HCT116 (cell line): ENCODE results near the gene SPTLC3. TPM values are rescaled to one million over a fixed set of nuclear protein-coding genes. Genes with fewer than 3 reads are reported as not detected.

Experiments
- ATAC-seq: fragments of 200-7000 bp; cut with Tn5 transposase; 2 replicates; pipeline ENCODE4 v1.9.1; 2020; ENCODE audit warnings: mild to moderate bottlenecking, moderate library complexity
- BruUV-seq: library from RNA; stranded (reverse); fragments of 400-500 nt; replicated peaks from 2 replicates; lab custom pipeline; 2021; lab: Mats Ljungman, UMichigan
- CTCF ChIA-PET: fragments of 300-600 bp; sonication (Branson Sonifier 250); formaldehyde crosslinking; loops from one replicate; lab custom pipeline; 2021; ENCODE audit warnings: antibody characterized with exemption; lab: Charles Lee
- POLR2A ChIA-PET: fragments of 300-600, 350-600 bp; sonication (Branson Sonifier 250); formaldehyde crosslinking; loops from one replicate; lab custom pipeline; 2021; ENCODE audit warnings: antibody characterized with exemption; lab: Charles Lee
- RAD21 ChIA-PET, 2 experiments: fragments of 300-600 bp; sonication (Branson Sonifier 250); formaldehyde crosslinking; loops; one replicate each; lab custom pipeline; 2023; ENCODE audit warnings: low total read pairs in 2 of 2; ENCODE audit not compliant: uncharacterized antibody in 2 of 2, unreplicated experiment in 2 of 2, low non-redundant PET in 1 of 2; lab: Charles Lee
- DNase-seq: peaks from one replicate; pipeline ENCODE4 v3.0.0-alpha.2; 2010; ENCODE audit warnings: low read depth, low spot score
- H2AFZ ChIP-seq: fragments of 200-600 bp; shearing (Covaris generic), sonication (generic); 2 replicates; pipeline ENCODE4 v1.6.1; 2017; ENCODE audit warnings: low read depth, mixed run types, mixed read lengths, antibody characterized with exemption, low read length; ENCODE audit not compliant: poor library complexity, severe bottlenecking
- H3K27ac ChIP-seq: 2 replicates; pipeline ENCODE4 v1.5.1; 2012; ENCODE audit warnings: low read depth, low read length
- H3K27me3 ChIP-seq: fragments of 200-600 bp; sonication (generic); 2 replicates; pipeline ENCODE4 v1.6.1; 2016; ENCODE audit warnings: mixed run types, low read length, mixed read lengths; ENCODE audit not compliant: insufficient read depth
- H3K36me3 ChIP-seq, 2 experiments: fragments of 200-500 bp in 1 of 2; fragments of 200-600 bp in 1 of 2; sonication (Bioruptor generic) in 1 of 2; sonication (generic) in 1 of 2; 2 replicates each; pipeline versions ENCODE4 v1.5.1 to v1.6.1; 2014 to 2016; ENCODE audit warnings: low read length in 2 of 2, inconsistent platforms in 1 of 2, mixed read lengths in 1 of 2, mixed run types in 1 of 2; ENCODE audit not compliant: insufficient read depth in 2 of 2, control insufficient read depth in 1 of 2
- H3K4me1 ChIP-seq, 2 experiments: fragments of 200-600 bp in 1 of 2; sonication (generic) in 1 of 2; 2 replicates each; pipeline versions ENCODE4 v1.5.1 to v1.6.1; 2012 to 2017; ENCODE audit warnings: low read length in 2 of 2, inconsistent platforms in 1 of 2, mild to moderate bottlenecking in 1 of 2, mixed read lengths in 1 of 2, mixed run types in 1 of 2, moderate library complexity in 1 of 2; ENCODE audit not compliant: insufficient read depth in 2 of 2, control insufficient read depth in 1 of 2
- H3K4me2 ChIP-seq: fragments of 200-600 bp; sonication (generic); 2 replicates; pipeline ENCODE4 v1.6.1; 2017; ENCODE audit warnings: mixed run types, low read length, mixed read lengths
- H3K4me3 ChIP-seq, 2 experiments: fragments of 200-600 bp in 1 of 2; sonication (generic) in 1 of 2; replicated peaks in 1 of 2; 2 replicates each; pipeline ENCODE4 v1.5.1; 2011 to 2016; ENCODE audit warnings: low read length in 2 of 2, control low read depth in 1 of 2, low read depth in 1 of 2, mild to moderate bottlenecking in 1 of 2, mixed read lengths in 1 of 2, mixed run types in 1 of 2
- H3K79me2 ChIP-seq: fragments of 200-600 bp; sonication (generic); 2 replicates; pipeline ENCODE4 v1.6.1; 2017; ENCODE audit warnings: mild to moderate bottlenecking, mixed run types, low read length, moderate library complexity, mixed read lengths; ENCODE audit not compliant: insufficient read depth
- H3K9ac ChIP-seq: fragments of 200-600 bp; sonication (generic); 2 replicates; pipeline ENCODE4 v1.6.1; 2016; ENCODE audit warnings: low read length, mixed read lengths
- H3K9me2 ChIP-seq: fragments of 200-600 bp; sonication (generic), shearing (Covaris generic); 2 replicates; pipeline ENCODE4 v1.6.1; 2017; ENCODE audit warnings: mixed run types, mild to moderate bottlenecking, moderate library complexity; ENCODE audit not compliant: insufficient read depth
- H3K9me3 ChIP-seq, 2 experiments: fragments of 200-500 bp in 1 of 2; fragments of 200-600 bp in 1 of 2; sonication (Bioruptor generic) in 1 of 2; sonication (generic) in 1 of 2; 2 replicates each; pipeline ENCODE4 v1.6.1; 2014 to 2017; ENCODE audit warnings: low read length in 2 of 2, mixed read lengths in 2 of 2, inconsistent platforms in 1 of 2, low read depth in 1 of 2, mild to moderate bottlenecking in 1 of 2, mixed run types in 1 of 2, moderate library complexity in 1 of 2; ENCODE audit not compliant: control insufficient read depth in 1 of 2, insufficient read depth in 1 of 2
- H4K20me1 ChIP-seq: fragments of 200-600 bp; sonication (generic), shearing (Covaris generic); 2 replicates; pipeline ENCODE4 v1.6.1; 2017; ENCODE audit warnings: mixed run types, mild to moderate bottlenecking, moderate library complexity; ENCODE audit not compliant: insufficient read depth
- EGR1 ChIP-seq: IDR thresholded peaks from 2 replicates; pipeline ENCODE4 v1.6.1; 2012; ENCODE audit warnings: low read depth
- EZH2 ChIP-seq: fragments of 200-600 bp; sonication (generic); IDR thresholded peaks from 2 replicates; pipeline ENCODE4 v1.6.1; 2017; ENCODE audit warnings: antibody characterized with exemption, mixed run types
- EZH2phosphoT487 ChIP-seq: fragments of 200-600 bp; IDR thresholded peaks from 2 replicates; pipeline ENCODE4 v1.6.1; 2018; ENCODE audit warnings: antibody characterized with exemption, borderline replicate concordance
- FOSL1 ChIP-seq: IDR thresholded peaks from 2 replicates; pipeline ENCODE4 v1.6.1; 2012; ENCODE audit warnings: low read depth
- POLR2A ChIP-seq: IDR thresholded peaks from 2 replicates; pipeline ENCODE4 v1.7.0; 2011; ENCODE audit warnings: borderline replicate concordance; ENCODE audit not compliant: insufficient read depth, insufficient read length; ENCODE audit errors: extremely low read depth
- POLR2AphosphoS5 ChIP-seq: IDR thresholded peaks from 2 replicates; pipeline ENCODE4 v1.6.1; 2011; ENCODE audit warnings: mild to moderate bottlenecking, low read depth, low read length, moderate library complexity
- RAD21 ChIP-seq: IDR thresholded peaks from 2 replicates; pipeline ENCODE4 v1.6.1; 2012; ENCODE audit warnings: low read depth, mild to moderate bottlenecking
- SIN3A ChIP-seq: IDR thresholded peaks from 2 replicates; pipeline ENCODE4 v1.6.1; 2012; ENCODE audit warnings: low read depth
- SP1 ChIP-seq: IDR thresholded peaks from 2 replicates; pipeline ENCODE4 v1.6.1; 2012; ENCODE audit warnings: low read depth
- SRF ChIP-seq: IDR thresholded peaks from 2 replicates; pipeline ENCODE4 v1.6.1; 2012; ENCODE audit warnings: low read depth
- ZNF274 ChIP-seq: fragments of 200-500 bp; sonication (Bioruptor generic); IDR thresholded peaks from 2 replicates; pipeline ENCODE4 v1.6.1; 2014; ENCODE audit warnings: mild to moderate bottlenecking, low read depth, low read length, inconsistent platforms
- intact Hi-C: fragments of 100-400 bp; cut with micrococcal nuclease; formaldehyde crosslinking; loops from 2 replicates; pipeline ENCODE4 v1.10.0; 2022
- total RNA-seq: library from RNA; stranded (reverse); gene quantifications from one replicate; pipeline ENCODE4 v1.2.1, GENCODE V29; 2021; ENCODE audit not compliant: unreplicated experiment
- TF ChIP-seq, protein P1 (sequence below): IDR thresholded peaks from 2 replicates; pipeline ENCODE4 v1.6.1; 2012; ENCODE audit warnings: low read depth
- TF ChIP-seq, protein P2 (sequence below): IDR thresholded peaks from 2 replicates; pipeline ENCODE4 v1.6.1; 2012
- TF ChIP-seq, protein P3 (sequence below), 3 experiments: fragments of 200-600 bp in 1 of 3; sonication (generic) in 1 of 3; IDR thresholded peaks in 2 of 3; conservative IDR thresholded peaks in 1 of 3; 2 replicates each; pipeline ENCODE4 v1.5.1; 2012 to 2017; ENCODE audit warnings: low read depth in 2 of 3, low read length in 2 of 3, antibody characterized with exemption in 1 of 3, borderline replicate concordance in 1 of 3, control low read depth in 1 of 3, mild to moderate bottlenecking in 1 of 3, mixed read lengths in 1 of 3, mixed run types in 1 of 3, moderate library complexity in 1 of 3; ENCODE audit not compliant: insufficient read depth in 1 of 3
- TF ChIP-seq, protein P4 (sequence below): IDR thresholded peaks from 2 replicates; pipeline ENCODE4 v1.6.1; 2012

The SPTLC3 gene
- total RNA-seq, 1 experiment from 2014 or later: not detected

DNA sequence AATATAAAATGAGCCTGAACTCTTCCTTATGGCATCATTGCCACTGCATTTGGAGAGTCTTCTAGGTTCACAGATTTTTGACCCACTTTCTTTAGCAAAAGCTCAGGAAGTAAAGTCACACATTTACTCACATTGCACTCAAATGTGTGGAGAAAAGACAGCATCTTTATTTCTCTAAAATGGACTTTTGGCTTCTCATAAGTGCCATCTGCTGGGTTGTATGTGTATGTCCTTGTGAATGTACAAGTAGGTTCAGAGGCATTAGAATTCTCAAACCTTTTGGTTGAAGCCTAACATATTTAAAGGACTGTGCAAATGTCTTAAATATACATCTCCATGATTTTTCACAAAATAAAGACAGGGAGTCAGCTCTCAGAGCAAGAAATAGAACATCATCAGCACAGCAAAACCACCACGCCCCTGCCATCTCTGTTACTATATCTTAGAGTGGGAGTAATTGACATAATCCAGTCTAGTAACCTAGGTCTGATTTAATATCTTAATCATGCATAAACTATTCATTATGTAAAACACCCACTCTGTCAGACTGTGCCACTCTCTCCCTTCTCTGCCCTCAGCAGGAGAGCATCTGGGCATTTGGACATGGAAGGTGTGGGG lies 42.2 kb upstream of the SPTLC3 start:
- Histone ChIP-seq H3K79me2 (no peaks in the 10 kb centered on the region), H3K4me1 (no peaks in the 10 kb centered on the region), H3K4me2 (no peak overlapping the region), H3K4me3 (no peak overlapping the region), H3K9me2 (no peaks in the 10 kb centered on the region), H4K20me1 (no peaks in the 10 kb centered on the region), H3K9ac (no peak overlapping the region), H3K9me3 (no peaks in the 10 kb centered on the region), H3K27me3 (no peaks in the 10 kb centered on the region), H2AFZ (no peak overlapping the region), H3K36me3 (no peaks in the 10 kb centered on the region), H3K27ac (no peak overlapping the region)
- RAD21 ChIA-PET: no interaction called here
- intact Hi-C loops: loop anchor here (1.0 kb wide), 1 partner anchor 41 kb away; no protein-coding TSS in a partner anchor
- no peak for TF ChIP-seq ZNF274
- TF ChIP-seq, protein P1, sequence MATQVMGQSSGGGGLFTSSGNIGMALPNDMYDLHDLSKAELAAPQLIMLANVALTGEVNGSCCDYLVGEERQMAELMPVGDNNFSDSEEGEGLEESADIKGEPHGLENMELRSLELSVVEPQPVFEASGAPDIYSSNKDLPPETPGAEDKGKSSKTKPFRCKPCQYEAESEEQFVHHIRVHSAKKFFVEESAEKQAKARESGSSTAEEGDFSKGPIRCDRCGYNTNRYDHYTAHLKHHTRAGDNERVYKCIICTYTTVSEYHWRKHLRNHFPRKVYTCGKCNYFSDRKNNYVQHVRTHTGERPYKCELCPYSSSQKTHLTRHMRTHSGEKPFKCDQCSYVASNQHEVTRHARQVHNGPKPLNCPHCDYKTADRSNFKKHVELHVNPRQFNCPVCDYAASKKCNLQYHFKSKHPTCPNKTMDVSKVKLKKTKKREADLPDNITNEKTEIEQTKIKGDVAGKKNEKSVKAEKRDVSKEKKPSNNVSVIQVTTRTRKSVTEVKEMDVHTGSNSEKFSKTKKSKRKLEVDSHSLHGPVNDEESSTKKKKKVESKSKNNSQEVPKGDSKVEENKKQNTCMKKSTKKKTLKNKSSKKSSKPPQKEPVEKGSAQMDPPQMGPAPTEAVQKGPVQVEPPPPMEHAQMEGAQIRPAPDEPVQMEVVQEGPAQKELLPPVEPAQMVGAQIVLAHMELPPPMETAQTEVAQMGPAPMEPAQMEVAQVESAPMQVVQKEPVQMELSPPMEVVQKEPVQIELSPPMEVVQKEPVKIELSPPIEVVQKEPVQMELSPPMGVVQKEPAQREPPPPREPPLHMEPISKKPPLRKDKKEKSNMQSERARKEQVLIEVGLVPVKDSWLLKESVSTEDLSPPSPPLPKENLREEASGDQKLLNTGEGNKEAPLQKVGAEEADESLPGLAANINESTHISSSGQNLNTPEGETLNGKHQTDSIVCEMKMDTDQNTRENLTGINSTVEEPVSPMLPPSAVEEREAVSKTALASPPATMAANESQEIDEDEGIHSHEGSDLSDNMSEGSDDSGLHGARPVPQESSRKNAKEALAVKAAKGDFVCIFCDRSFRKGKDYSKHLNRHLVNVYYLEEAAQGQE: no peak
- TF ChIP-seq, protein P2, sequence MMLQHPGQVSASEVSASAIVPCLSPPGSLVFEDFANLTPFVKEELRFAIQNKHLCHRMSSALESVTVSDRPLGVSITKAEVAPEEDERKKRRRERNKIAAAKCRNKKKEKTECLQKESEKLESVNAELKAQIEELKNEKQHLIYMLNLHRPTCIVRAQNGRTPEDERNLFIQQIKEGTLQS: no peak
- DNase-seq (no peak), ATAC-seq (no peak)
- POLR2A ChIA-PET: no interaction called here
- no TSS peak for BruUV-seq
- CTCF ChIA-PET: no interaction called here

DNA sequence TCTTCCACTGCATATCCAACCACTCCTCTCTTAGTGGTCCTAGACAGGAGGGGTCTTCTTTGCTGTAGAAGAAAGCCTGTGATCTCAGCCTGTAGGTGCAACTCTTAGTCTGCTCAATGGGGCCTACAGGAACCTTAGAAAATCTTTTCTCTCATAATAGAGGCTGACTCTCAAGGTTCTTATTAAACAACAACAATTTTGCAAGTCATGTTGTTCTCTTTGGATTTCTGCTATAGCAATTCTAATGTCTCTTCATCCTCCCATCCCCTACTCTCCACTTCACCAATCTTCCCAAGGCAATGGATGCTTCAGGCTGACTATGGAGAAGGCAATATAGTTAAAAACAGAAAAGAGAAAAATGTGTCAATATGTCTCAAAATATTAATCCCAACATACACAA lies 40.8 kb upstream of the SPTLC3 start:
- Histone ChIP-seq H3K4me3 (no peak overlapping the region), H3K9me3 (no peaks in the 10 kb centered on the region), H3K9ac (no peak overlapping the region), H2AFZ (no peak overlapping the region), H3K4me2 (no peak overlapping the region), H3K36me3 (no peaks in the 10 kb centered on the region), H3K27me3 (no peaks in the 10 kb centered on the region), H3K27ac (no peak overlapping the region), H3K4me1 (no peaks in the 10 kb centered on the region), H3K79me2 (no peaks in the 10 kb centered on the region), H4K20me1 (no peaks in the 10 kb centered on the region), H3K9me2 (no peaks in the 10 kb centered on the region)
- no peak for DNase-seq
- ATAC-seq: no peak
- RAD21 ChIA-PET: no interaction called here
- CTCF ChIA-PET: no interaction called here
- intact Hi-C loops: no loop called here
- BruUV-seq: no TSS peak
- POLR2A ChIA-PET: no interaction called here
- TF ChIP-seq ZNF274 (no peak), SIN3A (no peak), POLR2AphosphoS5 (no peak), RAD21 (no peak), SRF (no peak), EGR1 (no peak), EZH2phosphoT487 (no peak), FOSL1 (no peak), EZH2 (no peak), POLR2A (no peak), SP1 (no peak)
- TF ChIP-seq, protein P3, sequence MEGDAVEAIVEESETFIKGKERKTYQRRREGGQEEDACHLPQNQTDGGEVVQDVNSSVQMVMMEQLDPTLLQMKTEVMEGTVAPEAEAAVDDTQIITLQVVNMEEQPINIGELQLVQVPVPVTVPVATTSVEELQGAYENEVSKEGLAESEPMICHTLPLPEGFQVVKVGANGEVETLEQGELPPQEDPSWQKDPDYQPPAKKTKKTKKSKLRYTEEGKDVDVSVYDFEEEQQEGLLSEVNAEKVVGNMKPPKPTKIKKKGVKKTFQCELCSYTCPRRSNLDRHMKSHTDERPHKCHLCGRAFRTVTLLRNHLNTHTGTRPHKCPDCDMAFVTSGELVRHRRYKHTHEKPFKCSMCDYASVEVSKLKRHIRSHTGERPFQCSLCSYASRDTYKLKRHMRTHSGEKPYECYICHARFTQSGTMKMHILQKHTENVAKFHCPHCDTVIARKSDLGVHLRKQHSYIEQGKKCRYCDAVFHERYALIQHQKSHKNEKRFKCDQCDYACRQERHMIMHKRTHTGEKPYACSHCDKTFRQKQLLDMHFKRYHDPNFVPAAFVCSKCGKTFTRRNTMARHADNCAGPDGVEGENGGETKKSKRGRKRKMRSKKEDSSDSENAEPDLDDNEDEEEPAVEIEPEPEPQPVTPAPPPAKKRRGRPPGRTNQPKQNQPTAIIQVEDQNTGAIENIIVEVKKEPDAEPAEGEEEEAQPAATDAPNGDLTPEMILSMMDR (IDR thresholded peaks at IDR 0.05 in 2 of 3, conservative IDR thresholded peaks at IDR 0.05 in 1 of 3; ENCODE audit: borderline replicate concordance in 1 of 3, insufficient read depth in 1 of 3, low read depth in 2 of 3, low read length in 2 of 3): no peak
- TF ChIP-seq, protein P4, sequence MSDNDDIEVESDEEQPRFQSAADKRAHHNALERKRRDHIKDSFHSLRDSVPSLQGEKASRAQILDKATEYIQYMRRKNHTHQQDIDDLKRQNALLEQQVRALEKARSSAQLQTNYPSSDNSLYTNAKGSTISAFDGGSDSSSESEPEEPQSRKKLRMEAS: no peak
- TF ChIP-seq, protein P2: no peak
